HepG2 (cell line): ENCODE measurements around the gene GALNT10. TPM values are rescaled to one million over a fixed set of nuclear protein-coding genes. Genes with fewer than 3 reads are reported as not detected.

Experiments used
- BORCS8-MEF2B ChIP-seq: sonication (generic); formaldehyde crosslinking; IDR thresholded peaks from 2 replicates; pipeline ENCODE4 v1.8.0; 2022; ENCODE audit warnings: mild to moderate bottlenecking, missing genetic modification reagents
- FOXK1 ChIP-seq: sonication (generic); formaldehyde crosslinking; IDR thresholded peaks from 2 replicates; pipeline ENCODE4 v1.4.0; 2020; ENCODE audit warnings: low read depth, missing genetic modification reagents, borderline replicate concordance
- GATAD1 ChIP-seq: IDR thresholded peaks from 2 replicates; pipeline ENCODE4 v1.6.1; 2016; ENCODE audit warnings: missing genetic modification reagents, missing compliant biosample characterization
- HHEX ChIP-seq: IDR thresholded peaks from 2 replicates; pipeline ENCODE4 v1.6.1; 2016; ENCODE audit warnings: control low read depth
- IRF2 ChIP-seq: IDR thresholded peaks from 2 replicates; pipeline ENCODE4 v1.6.1; 2018; ENCODE audit warnings: missing genetic modification reagents, missing compliant biosample characterization
- ISL2 ChIP-seq: sonication (generic); formaldehyde crosslinking; IDR thresholded peaks from 2 replicates; pipeline ENCODE4 v1.5.0; 2020; ENCODE audit warnings: missing genetic modification reagents
- POGZ ChIP-seq: sonication (generic); formaldehyde crosslinking; IDR thresholded peaks from 2 replicates; pipeline ENCODE4 v1.4.0; 2020; ENCODE audit warnings: mild to moderate bottlenecking, missing genetic modification reagents
- POLR2G ChIP-seq: fragments of 200-400 bp; formaldehyde crosslinking; IDR thresholded peaks from 2 replicates; pipeline ENCODE4 v1.6.1; 2018; ENCODE audit warnings: mild to moderate bottlenecking, low read depth, low read length, moderate library complexity
- RXRB ChIP-seq: IDR thresholded peaks from 2 replicates; pipeline ENCODE4 v1.6.1; 2016; ENCODE audit warnings: borderline replicate concordance, missing genetic modification reagents, missing compliant biosample characterization
- SMYD3 ChIP-seq: sonication (generic); formaldehyde crosslinking; IDR thresholded peaks from 2 replicates; pipeline ENCODE4 v1.8.1; 2023; ENCODE audit warnings: mild to moderate bottlenecking, missing genetic modification reagents
- ZC3H13 ChIP-seq: sonication (generic); formaldehyde crosslinking; IDR thresholded peaks from 2 replicates; pipeline ENCODE4 v1.8.1; 2023; ENCODE audit warnings: mild to moderate bottlenecking, missing genetic modification reagents, moderate library complexity
- ZEB1 ChIP-seq: IDR thresholded peaks from 2 replicates; pipeline ENCODE4 v1.6.1; 2012; ENCODE audit warnings: mild to moderate bottlenecking, low read depth, inconsistent platforms; ENCODE audit not compliant: insufficient replicate concordance
- ZNF260 ChIP-seq: sonication (generic); formaldehyde crosslinking; IDR thresholded peaks from 2 replicates; pipeline ENCODE4 v1.4.0; 2020; ENCODE audit warnings: missing genetic modification reagents, low read depth, mild to moderate bottlenecking, borderline replicate concordance
- ZNF598 ChIP-seq: sonication (generic); formaldehyde crosslinking; IDR thresholded peaks from 2 replicates; pipeline ENCODE4 v1.5.1; 2020; ENCODE audit warnings: mild to moderate bottlenecking, missing genetic modification reagents, borderline replicate concordance
- ZNF615 ChIP-seq: sonication (generic); formaldehyde crosslinking; IDR thresholded peaks from 2 replicates; pipeline ENCODE4 v1.5.0; 2020; ENCODE audit warnings: mild to moderate bottlenecking, missing genetic modification reagents, borderline replicate concordance
- ZNF7 ChIP-seq: IDR thresholded peaks from 2 replicates; pipeline ENCODE4 v1.6.1; 2016; ENCODE audit warnings: missing biosample characterization, missing genetic modification reagents
- ZNF788 ChIP-seq: sonication (generic); formaldehyde crosslinking; IDR thresholded peaks from 2 replicates; pipeline ENCODE4 v1.5.0; 2020; ENCODE audit warnings: mild to moderate bottlenecking, missing genetic modification reagents, borderline replicate concordance
- ZNF790 ChIP-seq: sonication (generic); formaldehyde crosslinking; IDR thresholded peaks from 2 replicates; pipeline ENCODE4 v1.8.0; 2022; ENCODE audit warnings: missing genetic modification reagents, mild to moderate bottlenecking, borderline replicate concordance
- polyA plus RNA-seq, 8 experiments: library from polyadenylated mRNA; depleted of rRNA in 3 of 8; stranded (reverse) in 7 of 8; unstranded in 1 of 8; fragments of >200 nt; fragmentation: Illumina TruSeq in 4 of 8; extraction: Trizol in 4 of 8; gene quantifications; 2 replicates each; pipeline versions ENCODE4 v1.2.1 to v1.2.3, GENCODE V29; 2011 to 2016; ENCODE audit warnings: low read depth in 4 of 8, missing spikeins in 1 of 8, mixed read lengths in 1 of 8; ENCODE audit not compliant: insufficient read depth in 1 of 8
- total RNA-seq, 5 experiments: library from RNA; depleted of rRNA; stranded (reverse); fragments of >200 nt; fragmentation: Illumina TruSeq; extraction: Trizol; gene quantifications; 2 replicates each; pipeline ENCODE4 v1.2.3, GENCODE V29; 2016; ENCODE audit warnings: low read depth in 1 of 5
- TF ChIP-seq, protein P1 (sequence below): sonication (generic); formaldehyde crosslinking; conservative IDR thresholded peaks from 2 replicates; pipeline ENCODE4 v1.4.0; 2020; ENCODE audit warnings: mild to moderate bottlenecking, missing genetic modification reagents, moderate library complexity
- TF ChIP-seq, protein P2 (sequence below): sonication (generic); formaldehyde crosslinking; IDR thresholded peaks from 2 replicates; pipeline ENCODE4 v1.4.0; 2020; ENCODE audit warnings: missing genetic modification reagents
- TF ChIP-seq, protein P3 (sequence below): sonication (generic); formaldehyde crosslinking; IDR thresholded peaks from 2 replicates; pipeline ENCODE4 v1.4.0; 2020; ENCODE audit warnings: missing genetic modification reagents

GALNT10 gene
- total and polyA plus RNA-seq, 2 of the 13 experiments (the other 11 are each of a cell fraction or from before 2014, with no cell fraction given) = 8.1 to 11.2 TPM

DNA sequence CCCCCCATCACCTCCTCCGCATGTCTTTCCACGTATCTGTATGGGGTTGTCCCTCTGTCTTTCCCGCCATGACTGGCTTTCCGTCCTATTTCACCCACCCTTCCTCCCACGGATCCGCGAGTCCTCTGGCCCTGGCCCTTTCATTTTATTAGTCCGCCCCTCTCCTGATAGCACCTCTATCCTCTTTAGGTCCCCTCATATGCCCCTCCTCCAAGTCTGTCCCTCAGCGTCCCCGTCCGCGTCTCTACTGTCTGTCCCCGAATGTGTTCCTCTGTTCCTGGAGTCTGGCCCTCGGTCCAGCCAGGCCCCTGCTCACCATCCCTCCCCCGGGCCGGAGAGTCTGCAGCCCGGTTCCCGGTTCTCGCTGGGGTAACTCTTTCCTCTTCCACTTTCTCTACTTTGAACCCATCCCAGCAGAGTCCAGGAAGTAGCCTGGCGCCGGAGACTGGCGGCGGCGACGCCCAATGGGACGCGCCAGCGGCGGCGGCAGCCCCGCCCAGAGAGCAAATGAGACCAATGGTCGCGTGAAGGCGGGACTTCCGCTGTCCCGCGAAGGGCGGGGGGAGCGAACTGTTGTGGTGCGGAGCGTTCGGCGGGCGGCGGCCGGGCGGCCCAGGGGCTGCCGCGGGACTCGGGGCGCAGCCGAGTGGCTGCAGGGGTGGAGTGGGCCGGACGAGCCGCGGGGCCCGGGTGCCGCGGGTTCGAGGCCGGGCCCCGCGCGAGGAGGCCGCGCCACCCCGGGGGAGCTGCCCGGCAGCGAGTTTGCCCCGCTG is 255.1 kb downstream of the GALNT10 start, which contains the start of gene SAP30L (continued):
- TF ChIP-seq, protein P1, sequence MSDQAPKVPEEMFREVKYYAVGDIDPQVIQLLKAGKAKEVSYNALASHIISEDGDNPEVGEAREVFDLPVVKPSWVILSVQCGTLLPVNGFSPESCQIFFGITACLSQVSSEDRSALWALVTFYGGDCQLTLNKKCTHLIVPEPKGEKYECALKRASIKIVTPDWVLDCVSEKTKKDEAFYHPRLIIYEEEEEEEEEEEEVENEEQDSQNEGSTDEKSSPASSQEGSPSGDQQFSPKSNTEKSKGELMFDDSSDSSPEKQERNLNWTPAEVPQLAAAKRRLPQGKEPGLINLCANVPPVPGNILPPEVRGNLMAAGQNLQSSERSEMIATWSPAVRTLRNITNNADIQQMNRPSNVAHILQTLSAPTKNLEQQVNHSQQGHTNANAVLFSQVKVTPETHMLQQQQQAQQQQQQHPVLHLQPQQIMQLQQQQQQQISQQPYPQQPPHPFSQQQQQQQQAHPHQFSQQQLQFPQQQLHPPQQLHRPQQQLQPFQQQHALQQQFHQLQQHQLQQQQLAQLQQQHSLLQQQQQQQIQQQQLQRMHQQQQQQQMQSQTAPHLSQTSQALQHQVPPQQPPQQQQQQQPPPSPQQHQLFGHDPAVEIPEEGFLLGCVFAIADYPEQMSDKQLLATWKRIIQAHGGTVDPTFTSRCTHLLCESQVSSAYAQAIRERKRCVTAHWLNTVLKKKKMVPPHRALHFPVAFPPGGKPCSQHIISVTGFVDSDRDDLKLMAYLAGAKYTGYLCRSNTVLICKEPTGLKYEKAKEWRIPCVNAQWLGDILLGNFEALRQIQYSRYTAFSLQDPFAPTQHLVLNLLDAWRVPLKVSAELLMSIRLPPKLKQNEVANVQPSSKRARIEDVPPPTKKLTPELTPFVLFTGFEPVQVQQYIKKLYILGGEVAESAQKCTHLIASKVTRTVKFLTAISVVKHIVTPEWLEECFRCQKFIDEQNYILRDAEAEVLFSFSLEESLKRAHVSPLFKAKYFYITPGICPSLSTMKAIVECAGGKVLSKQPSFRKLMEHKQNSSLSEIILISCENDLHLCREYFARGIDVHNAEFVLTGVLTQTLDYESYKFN (CRISPR knock-in tag) = no peak
- TF ChIP-seq ZC3H13 (no peak), ZNF598 (no peak), POGZ (CRISPR knock-in tag) (peak; percentile 50), ZNF788 (peak; percentile 29; the same call in 1 of the 2 replicates), GATAD1 (CRISPR knock-in tag) (peak; percentile 68), HHEX (CRISPR knock-in tag) (no peak), ZNF615 (CRISPR knock-in tag) (no peak), ZNF790 (CRISPR knock-in tag) (0 out of 2 replicates have a peak, but pooled peaks have one; percentile 72), FOXK1 (CRISPR knock-in tag) (peak; percentile 83; the same call in 1 of the 2 replicates), RXRB (0 out of 2 replicates have a peak, but pooled peaks have one; percentile 15), BORCS8-MEF2B (CRISPR knock-in tag) (peak; percentile 76; the same call in 1 of the 2 replicates), ZNF260 (no peak), ZEB1 (no peak), IRF2 (peak; percentile 68), ZNF7 (no peak), ISL2 (peak; percentile 42; the same call in 1 of the 2 replicates), POLR2G (peak; percentile 87), SMYD3 (CRISPR knock-in tag) (0 out of 2 replicates have a peak, but pooled peaks have one; percentile 26)
- TF ChIP-seq, protein P2, sequence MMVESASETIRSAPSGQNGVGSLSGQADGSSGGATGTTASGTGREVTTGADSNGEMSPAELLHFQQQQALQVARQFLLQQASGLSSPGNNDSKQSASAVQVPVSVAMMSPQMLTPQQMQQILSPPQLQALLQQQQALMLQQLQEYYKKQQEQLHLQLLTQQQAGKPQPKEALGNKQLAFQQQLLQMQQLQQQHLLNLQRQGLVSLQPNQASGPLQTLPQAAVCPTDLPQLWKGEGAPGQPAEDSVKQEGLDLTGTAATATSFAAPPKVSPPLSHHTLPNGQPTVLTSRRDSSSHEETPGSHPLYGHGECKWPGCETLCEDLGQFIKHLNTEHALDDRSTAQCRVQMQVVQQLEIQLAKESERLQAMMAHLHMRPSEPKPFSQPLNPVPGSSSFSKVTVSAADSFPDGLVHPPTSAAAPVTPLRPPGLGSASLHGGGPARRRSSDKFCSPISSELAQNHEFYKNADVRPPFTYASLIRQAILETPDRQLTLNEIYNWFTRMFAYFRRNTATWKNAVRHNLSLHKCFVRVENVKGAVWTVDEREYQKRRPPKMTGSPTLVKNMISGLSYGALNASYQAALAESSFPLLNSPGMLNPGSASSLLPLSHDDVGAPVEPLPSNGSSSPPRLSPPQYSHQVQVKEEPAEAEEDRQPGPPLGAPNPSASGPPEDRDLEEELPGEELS (CRISPR knock-in tag) = 0 out of 2 replicates have a peak, but pooled peaks have one; percentile 10
- TF ChIP-seq, protein P3, sequence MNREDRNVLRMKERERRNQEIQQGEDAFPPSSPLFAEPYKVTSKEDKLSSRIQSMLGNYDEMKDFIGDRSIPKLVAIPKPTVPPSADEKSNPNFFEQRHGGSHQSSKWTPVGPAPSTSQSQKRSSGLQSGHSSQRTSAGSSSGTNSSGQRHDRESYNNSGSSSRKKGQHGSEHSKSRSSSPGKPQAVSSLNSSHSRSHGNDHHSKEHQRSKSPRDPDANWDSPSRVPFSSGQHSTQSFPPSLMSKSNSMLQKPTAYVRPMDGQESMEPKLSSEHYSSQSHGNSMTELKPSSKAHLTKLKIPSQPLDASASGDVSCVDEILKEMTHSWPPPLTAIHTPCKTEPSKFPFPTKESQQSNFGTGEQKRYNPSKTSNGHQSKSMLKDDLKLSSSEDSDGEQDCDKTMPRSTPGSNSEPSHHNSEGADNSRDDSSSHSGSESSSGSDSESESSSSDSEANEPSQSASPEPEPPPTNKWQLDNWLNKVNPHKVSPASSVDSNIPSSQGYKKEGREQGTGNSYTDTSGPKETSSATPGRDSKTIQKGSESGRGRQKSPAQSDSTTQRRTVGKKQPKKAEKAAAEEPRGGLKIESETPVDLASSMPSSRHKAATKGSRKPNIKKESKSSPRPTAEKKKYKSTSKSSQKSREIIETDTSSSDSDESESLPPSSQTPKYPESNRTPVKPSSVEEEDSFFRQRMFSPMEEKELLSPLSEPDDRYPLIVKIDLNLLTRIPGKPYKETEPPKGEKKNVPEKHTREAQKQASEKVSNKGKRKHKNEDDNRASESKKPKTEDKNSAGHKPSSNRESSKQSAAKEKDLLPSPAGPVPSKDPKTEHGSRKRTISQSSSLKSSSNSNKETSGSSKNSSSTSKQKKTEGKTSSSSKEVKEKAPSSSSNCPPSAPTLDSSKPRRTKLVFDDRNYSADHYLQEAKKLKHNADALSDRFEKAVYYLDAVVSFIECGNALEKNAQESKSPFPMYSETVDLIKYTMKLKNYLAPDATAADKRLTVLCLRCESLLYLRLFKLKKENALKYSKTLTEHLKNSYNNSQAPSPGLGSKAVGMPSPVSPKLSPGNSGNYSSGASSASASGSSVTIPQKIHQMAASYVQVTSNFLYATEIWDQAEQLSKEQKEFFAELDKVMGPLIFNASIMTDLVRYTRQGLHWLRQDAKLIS (CRISPR knock-in tag) = no peak
